NCI-H1694 treated with DMSO at 0.1 percent for 48 hours (cell line): ENCODE measurements around the gene HELT.
A peak's percentile ranks its signal among the peaks of the same experiment; 100 is the strongest.
"Not testable (repeated sequence)": the region's sequence is repeated elsewhere in the genome, so short reads cannot be mapped to it uniquely, and the experiment has no call there.

ENCODE experiments used
- DNase-seq: peaks from one replicate; lab custom pipeline; 2025; lab: John Stamatoyannopoulos, UW

Gene HELT, protein sequence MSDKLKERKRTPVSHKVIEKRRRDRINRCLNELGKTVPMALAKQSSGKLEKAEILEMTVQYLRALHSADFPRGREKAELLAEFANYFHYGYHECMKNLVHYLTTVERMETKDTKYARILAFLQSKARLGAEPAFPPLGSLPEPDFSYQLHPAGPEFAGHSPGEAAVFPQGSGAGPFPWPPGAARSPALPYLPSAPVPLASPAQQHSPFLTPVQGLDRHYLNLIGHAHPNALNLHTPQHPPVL

DNA sequence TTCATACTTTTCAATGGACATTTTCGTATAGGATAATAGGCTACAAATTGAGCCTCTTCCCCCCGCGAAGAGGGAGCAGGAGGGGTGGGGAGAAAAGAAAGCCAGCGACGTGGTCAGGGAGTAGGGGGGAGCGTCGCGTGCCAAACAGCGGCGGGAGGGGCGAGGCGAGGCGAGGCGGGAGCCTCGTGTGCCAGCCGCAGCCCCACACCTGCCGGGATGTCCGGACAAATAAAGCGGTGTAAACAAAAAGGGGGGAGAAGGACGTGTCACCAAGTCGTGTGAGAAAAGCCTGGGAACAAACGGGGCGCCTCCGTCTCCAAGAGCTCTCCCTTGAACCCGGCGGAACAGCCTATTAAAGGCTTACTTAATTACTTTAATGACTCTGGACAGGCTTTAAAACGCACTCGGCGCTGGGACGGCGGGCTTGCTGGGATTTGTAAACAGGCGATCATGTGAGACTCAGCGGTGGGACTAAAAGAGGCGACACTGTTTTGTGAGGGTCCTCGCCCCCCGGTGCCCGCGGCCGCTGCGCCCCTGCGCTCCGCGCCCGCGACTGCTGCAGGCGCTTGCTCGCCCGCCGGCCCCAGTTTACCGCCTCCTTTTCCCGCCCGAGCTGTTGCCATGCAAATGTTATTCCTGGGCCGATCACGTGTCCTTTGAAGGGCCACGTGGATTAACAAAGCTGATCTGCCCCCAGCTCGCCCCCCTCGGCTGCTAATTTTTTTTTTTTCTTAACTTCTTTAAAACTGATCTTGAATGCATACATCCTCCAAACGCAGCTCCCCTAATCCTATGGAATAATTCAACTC, at the start of gene HELT:
Gene HELT, plus strand, starts transcription at position 527 of the 809 bp plus-strand sequence. CDS start 439 bp downstream, outside the sequence.
- peak; percentile 17 for DNase-seq

DNA sequence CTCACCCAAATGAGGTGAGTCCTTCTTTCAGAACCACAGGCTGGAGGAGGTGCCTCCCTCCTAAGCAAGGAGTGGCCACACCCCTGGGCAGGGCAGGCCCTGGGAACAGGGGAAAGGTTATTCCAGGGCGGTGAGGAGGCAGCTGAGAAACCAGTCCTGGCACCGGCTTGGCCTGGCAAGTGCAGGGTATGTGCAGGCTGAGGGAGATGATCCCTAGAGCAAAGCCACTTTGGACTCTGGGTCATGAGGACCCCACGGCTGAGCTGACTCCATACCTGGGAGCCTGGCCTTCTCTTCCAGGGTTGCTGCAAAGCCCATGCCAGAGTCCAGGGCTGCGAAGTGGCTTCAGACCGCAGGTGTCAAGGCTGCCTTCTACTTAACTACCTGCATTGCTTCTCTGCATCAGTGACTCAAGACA, 49.5 kb upstream of the HELT start:
- DNase-seq, result no peak

DNA sequence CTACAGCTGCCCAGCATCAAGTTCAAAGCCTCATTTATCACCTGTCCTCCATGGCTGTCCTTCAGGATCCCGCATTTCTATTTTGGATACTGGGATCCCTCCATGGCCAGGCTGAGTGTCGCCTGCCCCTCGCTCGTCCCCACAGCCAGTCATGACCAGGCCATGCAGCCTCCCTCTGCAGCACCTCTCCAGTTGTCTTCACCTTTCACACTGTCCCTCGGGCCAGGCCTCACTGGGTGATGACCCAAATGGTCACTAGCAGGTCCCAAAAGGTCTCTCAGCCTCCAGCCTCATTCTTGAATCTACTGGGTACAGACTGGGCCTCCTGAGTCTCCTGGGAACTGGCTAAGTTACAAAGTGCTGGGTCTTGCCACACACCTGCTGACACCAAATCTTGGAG, 48.7 kb upstream of the HELT start:
- no peak for DNase-seq

DNA sequence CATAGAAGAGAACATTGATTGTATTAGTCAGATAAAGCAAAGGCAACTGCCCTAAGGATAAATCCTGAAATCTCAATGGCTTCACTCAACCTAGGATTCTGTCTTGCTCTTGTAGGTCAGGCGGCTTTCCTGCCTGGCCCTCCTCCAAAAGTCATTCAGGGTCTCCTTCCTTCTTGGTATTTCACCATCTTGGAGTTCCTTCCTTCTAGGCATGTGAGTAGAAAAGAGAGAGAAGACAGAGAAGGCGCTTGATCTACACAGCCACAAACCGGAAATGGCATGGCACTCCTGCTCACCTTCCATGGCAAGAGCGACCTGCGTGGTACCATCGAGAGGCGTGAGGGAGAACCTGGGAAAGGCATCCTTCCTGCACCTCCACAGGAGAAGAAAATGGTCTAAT, 45.3 kb upstream of the HELT start:
- DNase-seq, result no peak

- DNase-seq, result not testable (repeated sequence)
Measured at GRCh38 chr4:184976348-184976747, 41.9 kb upstream of the HELT start.

DNA sequence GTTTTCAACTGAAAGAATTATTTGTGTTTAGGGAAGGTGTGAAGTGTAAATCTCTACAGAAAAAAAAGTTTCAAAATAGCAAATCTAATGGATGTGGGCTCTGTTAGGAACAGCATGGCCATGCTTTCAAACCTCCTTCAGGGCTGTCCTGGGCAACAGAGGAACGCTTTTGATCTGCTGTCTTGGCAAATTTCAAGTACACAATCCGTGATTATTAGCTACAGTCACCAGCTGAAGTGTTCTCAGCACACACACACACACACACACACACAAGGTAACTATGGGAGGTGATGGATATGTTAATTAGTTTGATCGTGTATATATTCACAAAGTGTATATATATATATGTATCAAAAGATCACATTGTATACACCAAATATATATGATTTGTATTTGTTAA, 40.5 kb upstream of the HELT start:
- DNase-seq, result no peak

GRCh38 chr4:184978211-184978610, 40.1 kb upstream of the HELT start:
- no peak for DNase-seq

GRCh38 chr4:184979461-184980124, 38.7 kb upstream of the HELT start:
- DNase-seq, result no peak

- DNase-seq, result no peak
Measured at GRCh38 chr4:184980261-184980660, 38.0 kb upstream of the HELT start.

- DNase-seq, result peak; percentile 41
Measured at GRCh38 chr4:184983672-184984356, 34.5 kb upstream of the HELT start.

DNA sequence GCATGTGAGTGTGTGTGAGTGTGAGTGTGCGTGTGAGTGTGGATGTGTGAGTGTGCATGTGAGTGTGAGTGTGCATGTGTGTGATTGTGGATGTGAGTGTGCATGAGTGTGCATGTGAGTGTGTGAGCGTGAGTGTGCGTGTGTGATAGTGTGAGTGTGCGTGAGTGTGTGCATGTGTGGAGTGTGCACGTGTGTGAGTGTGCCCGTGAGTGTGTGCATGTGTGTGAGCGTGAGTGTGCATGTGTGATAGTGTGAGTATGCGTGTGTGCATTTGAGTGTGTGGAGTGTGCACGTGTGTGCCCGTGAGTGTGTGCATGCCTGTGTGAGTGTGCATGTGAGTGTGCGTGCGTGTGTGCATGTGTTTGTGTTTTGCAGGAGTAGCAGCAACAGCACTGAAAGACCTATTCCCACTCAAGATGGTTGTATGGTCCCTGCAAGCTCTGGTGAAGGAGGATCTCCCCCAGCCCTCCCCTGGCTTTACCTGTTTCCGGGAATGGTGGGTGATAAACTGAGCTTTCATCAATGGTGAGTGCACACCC, 30.7 kb upstream of the HELT start:
- DNase-seq, result no peak

DNA sequence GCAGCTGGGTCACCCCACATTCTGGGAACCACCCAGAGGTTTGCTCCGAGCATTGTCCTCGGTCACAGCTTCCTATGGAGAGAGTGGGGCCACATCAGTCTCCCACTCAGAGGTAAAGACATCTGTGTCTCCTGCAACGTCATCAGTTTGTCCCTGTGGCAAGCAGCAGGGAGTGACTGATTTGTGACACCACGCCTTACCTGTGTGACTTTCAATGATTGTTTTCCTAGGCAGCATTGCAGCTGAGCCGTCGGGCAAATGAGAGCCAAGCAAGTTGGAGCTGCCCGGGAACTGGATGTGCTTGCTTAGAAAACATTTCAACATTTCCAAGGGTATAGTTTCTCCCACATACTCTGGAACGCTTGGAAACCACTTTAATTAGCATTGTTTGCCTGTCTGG, 29.7 kb upstream of the HELT start:
- no peak for DNase-seq

- DNase-seq, result not testable (repeated sequence)
Measured at GRCh38 chr4:184989283-184989682, 29.0 kb upstream of the HELT start.

DNA sequence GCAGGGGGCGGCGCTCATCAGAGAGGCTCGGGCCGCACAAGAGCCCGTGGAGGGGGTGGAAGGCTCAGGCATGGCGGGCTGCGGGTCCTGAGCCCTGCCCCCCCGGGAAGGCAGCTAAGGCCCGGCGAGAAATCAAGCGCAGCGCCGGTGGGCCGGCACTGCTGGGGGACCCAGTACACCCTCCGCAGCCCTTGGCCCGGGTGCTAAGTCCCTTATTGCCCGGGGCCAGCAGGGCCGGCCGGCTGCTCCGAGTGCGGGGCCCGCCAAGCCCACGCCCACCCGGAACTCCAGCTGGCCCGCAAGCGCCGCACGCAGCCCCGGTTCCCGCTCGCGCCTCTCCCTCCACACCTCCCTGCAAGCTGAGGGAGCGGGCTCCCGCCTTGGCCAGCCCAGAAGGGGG, 28.2 kb upstream of the HELT start:
- not testable (repeated sequence) for DNase-seq

- DNase-seq, result no peak
Measured at GRCh38 chr4:184991860-184992259, 26.4 kb upstream of the HELT start.

DNA sequence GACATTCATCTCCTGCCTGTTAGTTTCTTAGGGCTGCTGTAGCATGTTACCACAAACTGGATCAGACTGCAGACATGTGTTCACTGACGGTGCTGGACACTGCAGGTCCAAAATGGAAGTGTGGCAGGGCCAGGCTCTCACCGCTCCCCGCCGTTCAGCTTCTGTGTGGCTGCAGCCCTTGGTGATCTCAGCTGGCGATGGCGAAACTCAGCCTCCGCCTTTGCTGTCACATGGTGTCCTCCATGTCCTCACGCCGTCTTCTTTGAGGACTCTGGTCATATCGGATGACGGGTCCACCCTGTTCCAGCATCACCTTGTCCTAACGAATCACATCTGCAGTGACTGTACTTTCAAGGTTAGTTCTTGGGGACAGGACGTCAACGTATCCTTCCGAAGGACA, 25.9 kb upstream of the HELT start:
- no peak for DNase-seq

DNA sequence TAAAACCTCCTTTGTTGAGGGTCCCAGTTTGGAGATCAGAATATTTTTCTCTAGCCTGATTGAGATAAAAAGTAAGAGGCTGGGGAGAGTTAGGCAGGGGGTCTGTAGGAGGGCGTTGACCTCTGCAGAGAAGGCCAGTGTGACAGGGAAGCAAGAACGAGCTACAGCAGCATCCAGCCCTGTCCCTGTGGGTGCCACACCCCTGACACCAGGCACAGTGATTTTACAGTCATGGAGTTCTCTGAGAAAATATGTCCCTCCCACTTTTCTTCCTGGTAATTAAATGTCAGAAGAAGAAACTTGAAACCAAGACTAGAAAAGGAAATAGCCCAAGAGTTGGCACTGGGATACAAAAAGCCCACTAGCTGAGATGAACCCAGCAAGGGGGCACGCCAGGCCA, 25.0 kb upstream of the HELT start:
- DNase-seq, result no peak

DNA sequence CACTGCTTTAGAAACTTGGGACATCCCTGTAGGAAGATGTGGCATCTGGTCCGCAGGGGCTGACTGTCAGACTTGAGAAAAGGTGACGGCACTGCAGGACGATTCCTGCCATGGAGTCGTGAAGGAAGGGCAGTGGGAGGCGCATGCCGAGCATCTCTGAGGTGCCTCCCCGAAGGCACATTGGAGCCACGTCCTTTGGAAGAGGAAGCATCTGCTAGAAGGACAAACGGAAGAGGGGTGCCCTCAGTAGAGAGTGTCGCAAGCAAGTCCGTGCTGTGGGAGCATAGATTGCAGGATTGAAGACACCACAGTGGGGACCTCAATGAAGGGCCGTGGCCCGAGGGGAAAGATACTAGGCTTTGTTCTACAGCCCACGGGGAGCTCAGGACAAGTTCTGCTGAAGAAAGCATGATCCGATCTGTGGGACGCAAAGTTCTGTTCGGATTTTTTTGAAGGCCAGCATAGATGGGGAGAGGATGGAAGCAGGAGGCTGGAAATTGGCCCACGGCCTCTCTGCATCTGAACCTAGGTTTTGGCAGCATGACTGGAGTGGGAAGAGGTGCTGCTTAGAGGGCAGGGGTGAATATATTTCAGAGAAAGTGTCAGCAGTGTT, 24.2 kb upstream of the HELT start:
- DNase-seq, result no peak

DNA sequence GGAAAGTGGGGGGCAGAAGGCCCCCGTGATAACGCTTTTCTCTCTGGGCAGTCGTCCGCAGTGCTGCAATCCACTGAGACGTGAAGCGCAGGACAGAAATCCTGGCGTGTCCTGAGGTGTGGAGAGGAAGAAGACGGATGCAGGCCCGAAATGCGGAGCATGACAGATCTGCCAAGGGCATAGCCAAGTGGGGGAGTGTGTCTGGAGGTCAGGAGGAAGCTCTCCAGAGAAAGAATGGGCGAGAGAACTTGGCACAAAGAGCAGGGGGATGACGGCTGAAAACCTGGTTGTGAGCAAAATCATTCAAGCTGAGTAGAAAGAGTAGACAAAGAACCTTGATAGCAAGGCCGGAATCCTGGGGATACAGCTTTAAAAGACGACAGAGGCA, 23.7 kb upstream of the HELT start:
- DNase-seq, result no peak

GRCh38 chr4:184997656-184998055, 20.6 kb upstream of the HELT start:
- DNase-seq, result not testable (repeated sequence)

- DNase-seq, result no peak
Measured at GRCh38 chr4:185002784-185003183, 15.5 kb upstream of the HELT start.
